GM19467 (cell line): Measurements from ENCODE around the gene CSHL1.
A peak's percentile ranks its signal among the peaks of the same experiment; 100 is the strongest.
"Not testable (repeated sequence)": the region's sequence is repeated elsewhere in the genome, so short reads cannot be mapped to it uniquely, and the experiment has no call there.

Source experiments
- ATAC-seq: cut with Tn5 transposase; IDR thresholded peaks from one replicate; pipeline ENCODE4 v1.9.1; 2021; ENCODE audit warnings: mild to moderate bottlenecking, moderate library complexity; ENCODE audit not compliant: unreplicated experiment

The CSHL1 gene

GRCh38 chr17:63920050-63920449 lies 9.0 kb upstream of the CSHL1 start:
- not testable (repeated sequence) for ATAC-seq

GRCh38 chr17:63919311-63919723 lies 8.3 kb upstream of the CSHL1 start:
- peak; percentile 55 for ATAC-seq

GRCh38 chr17:63918789-63919305 lies 7.8 kb upstream of the CSHL1 start, which contains the start of gene GH1:
Gene GH1, minus strand, starts transcription at chr17:63918839. Its CDS starts 63 bp downstream, at chr17:63918776.
- ATAC-seq = not testable (repeated sequence)

- ATAC-seq = no peak
These were observed 7.2 kb upstream of the CSHL1 start for GRCh38 chr17:63918305-63918704.

GRCh38 chr17:63917646-63918045 lies 6.6 kb upstream of the CSHL1 start:
- no peak for ATAC-seq

- not testable (repeated sequence) for ATAC-seq
These were observed 6.1 kb upstream of the CSHL1 start for GRCh38 chr17:63917206-63917605.

GRCh38 chr17:63916566-63917185 lies 5.6 kb upstream of the CSHL1 start:
- no peak for ATAC-seq

- not testable (repeated sequence) for ATAC-seq
These were observed 4.7 kb upstream of the CSHL1 start for GRCh38 chr17:63915753-63916152.

- no peak for ATAC-seq
These were observed 3.4 kb upstream of the CSHL1 start for GRCh38 chr17:63914471-63914870.

- no peak for ATAC-seq
These were observed 621 bp upstream of the CSHL1 start for GRCh38 chr17:63911657-63912100.

- no peak for ATAC-seq
These were observed 962 bp downstream of the CSHL1 start for GRCh38 chr17:63910096-63910495.

GRCh38 chr17:63909586-63909985 lies 1.5 kb downstream of the CSHL1 start:
- ATAC-seq = not testable (repeated sequence)

- not testable (repeated sequence) for ATAC-seq
These were observed 3.8 kb downstream of the CSHL1 start for GRCh38 chr17:63907161-63907778.

GRCh38 chr17:63904796-63905195 lies 6.3 kb downstream of the CSHL1 start:
- ATAC-seq = not testable (repeated sequence)

- not testable (repeated sequence) for ATAC-seq
These were observed 7.3 kb downstream of the CSHL1 start for GRCh38 chr17:63903787-63904201.

- not testable (repeated sequence) for ATAC-seq
These were observed 9.1 kb downstream of the CSHL1 start for GRCh38 chr17:63901971-63902370.

- not testable (repeated sequence) for ATAC-seq
These were observed 11.9 kb downstream of the CSHL1 start for GRCh38 chr17:63898899-63899798.

GRCh38 chr17:63896524-63897354 lies 14.3 kb downstream of the CSHL1 start, which contains the start of gene CSH1:
Gene CSH1, minus strand, starts transcription at chr17:63896574. Its CDS starts 63 bp downstream, at chr17:63896511.
- ATAC-seq = not testable (repeated sequence)

- not testable (repeated sequence) for ATAC-seq
These were observed 16.2 kb downstream of the CSHL1 start for GRCh38 chr17:63894821-63895220.

- not testable (repeated sequence) for ATAC-seq
These were observed 17.0 kb downstream of the CSHL1 start for GRCh38 chr17:63894021-63894420.
